G401.6 (cell line): ENCODE measurements around the gene EEF2K.

Source experiments
- FAIRE-seq: peaks from 2 replicates; lab custom pipeline; 2012; peaks lifted over from hg19 to GRCh38; lab: Jason Lieb, UNC

Gene EEF2K

DNA sequence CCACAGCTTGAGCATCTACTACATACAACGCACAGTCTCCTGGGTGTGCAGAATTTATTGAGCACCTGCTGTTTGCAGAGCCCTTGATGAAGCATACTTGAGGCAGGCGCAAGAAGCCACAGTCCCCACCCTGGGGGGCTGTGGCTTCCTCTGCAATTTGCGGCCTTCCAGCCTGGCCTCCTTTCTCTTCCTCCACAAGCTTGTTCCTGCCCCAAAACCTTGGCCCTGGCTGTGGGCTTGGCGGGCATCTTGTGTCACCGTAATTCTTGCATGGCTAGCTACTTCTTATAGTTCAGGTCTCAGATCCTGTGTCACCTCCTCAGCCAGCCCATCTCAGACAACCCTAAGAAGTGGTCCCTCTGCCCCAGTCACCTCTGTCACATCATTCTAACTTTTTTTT, 47.2 kb downstream of the EEF2K start:
- FAIRE-seq: no peak

DNA sequence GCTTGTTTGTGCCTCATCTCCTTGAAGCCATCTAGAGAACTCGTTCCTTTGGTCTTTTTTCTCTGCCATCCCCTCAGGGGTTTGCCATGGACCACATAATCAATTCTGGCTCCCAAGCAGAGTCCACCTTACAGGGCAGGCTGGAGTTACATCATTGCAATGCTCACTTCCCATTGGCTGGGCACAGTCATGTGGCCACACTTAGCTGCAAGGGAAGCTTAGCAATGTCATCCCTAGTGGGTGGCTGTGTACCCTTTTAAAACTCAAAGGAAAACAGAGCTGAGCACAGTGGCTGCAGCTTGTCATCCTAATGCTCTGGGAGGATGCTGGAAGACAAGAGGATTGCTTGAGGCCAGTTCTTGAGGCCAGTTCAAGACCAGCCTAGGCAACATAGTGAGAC, 49.3 kb downstream of the EEF2K start:
- FAIRE-seq: no peak

DNA sequence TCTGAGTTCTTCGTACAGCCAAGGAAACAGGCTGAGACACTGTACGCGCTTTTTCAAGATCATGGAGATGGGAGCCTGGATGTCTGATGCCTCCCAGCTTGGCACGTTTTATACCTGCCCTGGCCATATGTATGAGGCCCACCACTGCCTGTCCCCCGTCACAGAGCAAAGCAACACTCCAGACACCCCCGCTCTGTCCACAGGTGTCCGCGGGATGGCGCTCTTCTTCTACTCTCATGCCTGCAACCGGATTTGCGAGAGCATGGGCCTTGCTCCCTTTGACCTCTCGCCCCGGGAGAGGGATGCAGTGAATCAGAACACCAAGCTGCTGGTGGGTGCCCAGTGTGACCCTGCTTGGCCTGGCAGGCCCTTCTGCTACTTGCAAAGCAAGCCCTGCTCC, 51.4 kb downstream of the EEF2K start:
- FAIRE-seq: no peak

DNA sequence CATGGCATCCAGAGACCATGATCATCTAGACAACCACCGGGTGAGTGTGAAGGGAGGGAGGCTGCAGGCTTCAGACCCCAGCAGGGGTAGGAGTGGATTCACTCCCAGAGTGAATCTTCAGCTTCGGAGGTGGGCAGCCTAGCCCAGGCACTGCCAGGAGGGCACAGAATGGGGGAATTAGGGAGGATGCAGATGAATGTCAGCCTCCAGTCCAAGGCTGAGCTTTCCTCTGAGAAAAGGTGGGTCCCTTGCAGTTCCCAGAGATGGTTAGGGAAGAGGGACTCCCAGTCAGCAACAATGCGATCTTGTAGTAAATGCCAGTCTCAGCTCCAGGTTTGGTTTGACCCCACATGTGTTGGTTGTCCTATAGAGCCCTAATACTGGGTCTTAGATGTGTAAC, 54.4 kb downstream of the EEF2K start:
- FAIRE-seq: no peak

DNA sequence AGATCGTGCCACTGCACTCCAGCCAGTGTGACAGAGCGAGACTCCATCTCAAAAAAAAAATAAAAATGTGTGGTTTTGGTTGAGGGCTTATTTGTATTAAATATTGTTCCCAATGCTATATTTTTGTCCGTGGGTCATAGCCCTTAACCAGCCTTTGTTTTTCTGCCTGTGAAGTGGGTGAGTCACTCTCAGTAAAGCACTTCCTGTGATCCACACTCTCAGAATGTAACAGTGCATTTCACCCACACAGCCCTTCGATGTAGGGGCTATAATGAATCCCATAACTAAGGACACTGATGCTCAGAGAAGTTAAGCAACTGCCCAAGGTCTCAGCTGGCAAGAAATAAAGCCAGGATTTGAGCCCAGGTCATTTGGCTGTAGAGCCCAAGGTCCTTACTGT, 56.4 kb downstream of the EEF2K start:
- FAIRE-seq: no peak

DNA sequence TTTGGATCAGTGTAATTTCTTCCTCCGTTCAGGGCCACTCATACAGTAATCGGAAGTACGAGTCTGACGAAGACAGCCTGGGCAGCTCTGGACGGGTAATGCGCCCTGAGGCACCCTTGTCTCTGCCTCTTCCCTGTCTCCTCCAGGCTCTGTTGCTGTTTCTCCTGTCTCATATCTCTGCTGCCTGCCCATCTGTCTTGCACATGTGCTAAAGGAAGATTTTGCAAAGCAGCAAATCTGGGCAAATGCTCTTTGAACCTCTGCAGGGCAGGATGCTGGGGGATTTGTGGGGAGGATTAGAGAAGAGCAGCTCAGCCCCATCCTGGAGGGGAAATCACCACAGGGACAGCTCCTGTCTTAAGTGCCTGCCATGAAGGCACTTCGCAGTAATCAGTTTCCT, 58.7 kb downstream of the EEF2K start:
- no peak for FAIRE-seq

DNA sequence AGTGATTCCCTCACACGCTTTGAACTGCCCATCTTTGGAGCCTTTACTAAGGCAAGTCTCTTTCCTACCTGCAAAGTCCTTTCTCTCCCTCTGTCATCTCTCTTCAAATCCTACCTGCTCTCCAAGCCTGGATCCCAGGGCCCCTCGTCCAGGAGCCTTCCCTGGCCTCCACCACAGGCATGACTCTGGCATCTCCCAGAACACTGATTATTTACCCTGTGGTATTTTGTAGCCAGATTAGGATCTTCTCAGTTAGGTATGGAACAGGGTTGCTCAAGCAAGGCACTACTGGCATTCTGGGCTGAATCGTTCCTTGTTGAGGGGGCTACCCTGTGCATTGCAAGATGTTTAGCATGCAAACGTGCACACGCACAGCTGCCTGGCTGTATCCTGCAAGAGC, 59.3 kb downstream of the EEF2K start:
- FAIRE-seq: no peak

DNA sequence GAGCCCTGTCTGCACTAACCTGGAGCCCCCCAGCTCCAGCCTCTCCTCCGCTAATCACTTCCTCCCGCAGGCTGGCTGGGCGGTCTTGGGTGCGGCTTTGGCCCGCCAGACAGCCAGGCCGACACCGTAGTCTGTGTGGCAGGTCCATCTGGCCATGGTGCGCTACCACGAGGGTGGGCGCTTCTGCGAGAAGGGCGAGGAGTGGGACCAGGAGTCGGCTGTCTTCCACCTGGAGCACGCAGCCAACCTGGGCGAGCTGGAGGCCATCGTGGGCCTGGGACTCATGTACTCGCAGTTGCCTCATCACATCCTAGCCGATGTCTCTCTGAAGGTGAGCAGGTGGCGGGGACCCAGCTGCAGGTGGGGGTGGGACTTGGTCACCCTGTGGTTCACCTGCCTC, 60.5 kb downstream of the EEF2K start:
- FAIRE-seq: no peak

DNA sequence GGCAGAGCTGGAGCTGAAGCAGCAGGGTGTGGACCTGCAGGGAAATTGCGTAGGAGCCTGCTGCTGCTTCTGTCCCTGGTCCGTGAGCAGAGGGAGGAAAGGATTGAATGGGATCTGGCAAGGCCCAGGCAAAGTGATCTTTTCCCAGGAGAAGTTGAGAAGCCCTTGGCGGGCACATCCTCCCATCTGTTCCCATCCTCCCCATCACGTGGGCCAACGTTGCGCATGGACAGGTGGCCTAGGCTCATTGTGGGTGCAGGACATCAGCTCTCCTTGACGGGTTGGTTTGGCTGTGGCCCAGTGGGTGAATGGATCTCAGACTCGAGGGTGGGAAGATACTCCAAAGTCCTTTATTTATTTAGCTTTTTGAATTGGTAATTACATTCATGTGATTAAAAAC, 61.7 kb downstream of the EEF2K start:
- no peak for FAIRE-seq

DNA sequence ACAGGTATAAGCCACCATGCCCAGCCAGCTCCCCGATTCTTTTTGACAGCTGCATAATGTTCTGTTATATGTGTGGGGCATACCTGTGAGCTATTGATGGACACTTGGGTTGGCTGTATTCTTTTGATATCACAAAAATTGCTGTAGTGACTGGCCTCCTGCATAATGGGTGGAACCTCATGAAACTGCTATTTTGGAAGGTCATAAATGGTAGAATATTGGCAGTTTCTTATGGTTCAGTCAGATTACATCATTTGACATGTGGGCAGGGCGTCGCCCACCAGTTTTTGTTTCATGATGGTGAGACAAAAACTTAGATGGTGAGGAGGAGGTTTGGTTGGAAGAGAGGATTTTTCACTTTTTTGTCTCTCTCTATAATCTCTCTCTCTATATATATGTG, 64.4 kb downstream of the EEF2K start:
- no peak for FAIRE-seq

DNA sequence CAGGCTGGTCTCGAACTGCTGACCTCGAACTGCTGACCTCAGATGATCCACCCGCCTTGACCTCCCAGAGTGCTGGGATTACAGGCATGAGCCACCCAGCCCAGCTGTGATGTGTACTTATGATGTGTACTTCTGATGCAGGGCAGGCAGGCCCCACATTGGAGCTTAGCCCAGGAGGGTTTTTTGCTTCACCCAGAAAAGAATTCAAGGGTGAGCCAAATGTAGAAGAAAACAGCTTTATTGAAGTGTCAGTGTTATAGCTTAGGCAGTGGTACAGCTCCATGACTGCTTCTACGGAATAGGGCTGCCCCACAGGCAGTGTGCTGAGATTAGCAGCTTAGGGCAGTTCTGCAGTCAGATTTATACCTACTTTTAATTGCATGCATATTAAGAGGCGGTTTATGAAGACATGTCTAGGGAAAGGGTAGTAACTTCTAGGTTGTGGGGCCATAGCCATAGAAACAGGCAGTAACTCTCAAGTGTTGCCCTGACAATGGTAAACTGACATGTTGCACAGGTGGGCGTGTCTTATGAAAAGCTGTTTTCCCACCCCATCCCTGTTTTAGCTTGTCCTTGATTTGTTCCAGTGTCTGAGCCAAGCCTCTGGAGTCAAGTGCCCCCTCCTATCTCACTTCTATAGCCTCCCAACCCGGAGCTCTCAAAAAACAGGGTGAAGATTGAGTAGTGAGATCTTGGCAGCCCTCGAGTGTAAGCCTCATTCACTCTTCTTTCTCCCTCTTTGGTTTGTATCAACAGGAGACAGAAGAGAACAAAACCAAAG, 67.0 kb downstream of the EEF2K start:
- no peak for FAIRE-seq

DNA sequence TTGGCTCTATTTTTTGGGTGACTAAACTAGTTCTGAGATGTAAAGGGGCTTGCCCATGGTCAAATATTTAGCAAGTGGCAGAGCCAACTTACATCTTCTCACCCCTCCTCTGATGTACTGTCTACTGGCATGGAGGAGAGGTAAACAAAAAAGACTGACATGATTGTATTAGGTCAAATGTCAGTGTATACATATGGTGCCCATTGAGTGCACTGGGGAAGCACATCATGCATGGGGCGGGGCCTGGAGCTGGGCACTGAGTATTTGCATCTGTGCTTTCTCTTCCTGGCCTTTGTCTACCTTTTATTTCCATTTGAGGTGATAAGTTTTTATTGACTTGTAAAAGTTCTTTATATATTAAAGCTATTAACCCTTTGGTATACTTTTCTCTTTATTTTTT, 68.8 kb downstream of the EEF2K start:
- no peak for FAIRE-seq

DNA sequence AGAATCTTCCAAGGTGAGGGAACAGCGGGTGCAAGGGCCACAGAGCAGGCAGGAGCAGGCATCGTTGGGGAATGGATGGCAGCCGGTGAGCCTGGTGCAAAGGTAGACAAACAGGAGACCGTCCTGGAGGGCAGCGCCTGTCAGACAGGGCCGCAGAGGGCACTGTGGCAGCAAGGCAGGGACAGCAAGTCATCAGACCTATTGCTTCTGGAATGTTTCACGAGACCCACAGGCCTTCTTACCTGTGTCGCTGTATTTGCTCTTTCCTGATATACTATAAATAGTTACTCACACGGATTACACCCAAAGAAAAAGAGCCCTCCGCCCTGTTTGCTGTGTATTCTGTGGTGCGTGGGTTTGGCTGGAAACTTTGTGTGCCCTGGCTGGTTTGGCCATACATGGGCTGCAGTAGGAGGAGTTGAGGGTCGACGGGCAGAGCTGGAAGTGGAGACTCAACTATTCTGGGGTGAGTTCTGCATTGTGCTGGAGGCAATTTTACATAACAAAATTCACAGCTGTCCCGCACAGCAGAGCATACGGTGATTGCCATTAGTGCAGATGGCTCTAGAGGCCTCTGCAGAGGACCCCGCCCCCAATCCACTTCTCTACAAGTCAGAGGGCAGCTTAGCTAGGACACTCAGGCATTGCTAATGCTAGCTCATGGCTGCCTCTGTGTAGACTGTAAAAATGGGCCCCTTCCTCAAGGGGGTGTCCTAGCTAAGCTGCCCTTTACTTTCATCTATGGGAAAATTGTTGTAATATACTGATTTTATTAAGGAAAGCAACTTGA, 72.6 kb downstream of the EEF2K start:
- no peak for FAIRE-seq

DNA sequence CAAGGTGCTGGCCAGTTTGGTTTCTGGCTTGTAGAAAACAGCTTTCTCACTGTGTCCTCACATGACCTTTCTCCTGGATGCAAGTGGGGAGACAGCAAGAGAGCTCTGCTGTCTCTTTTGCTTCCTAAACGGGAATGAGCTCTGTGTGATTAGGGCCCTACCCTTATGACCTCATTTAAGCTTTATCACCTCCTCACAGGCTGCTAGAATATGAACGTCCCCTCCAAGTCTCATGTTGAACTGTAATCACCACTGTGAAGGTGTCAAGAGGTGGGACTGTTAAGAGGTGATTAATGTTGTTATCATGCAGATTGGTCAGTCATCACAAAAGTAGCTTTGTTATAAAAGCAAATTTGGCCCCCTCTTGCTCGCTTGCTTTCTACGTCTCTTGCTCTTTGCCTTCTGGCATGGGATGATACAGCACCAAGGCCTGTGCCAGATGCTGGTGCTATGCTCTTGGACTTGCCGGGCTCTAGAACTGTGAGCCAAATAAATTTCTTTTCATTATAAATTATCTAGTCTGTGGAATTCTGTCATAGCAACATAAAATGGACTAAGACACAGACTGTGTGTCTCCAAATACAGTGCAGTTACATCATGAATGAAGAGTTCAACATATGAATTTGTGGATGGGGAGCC, 76.3 kb downstream of the EEF2K start:
- FAIRE-seq: no peak

DNA sequence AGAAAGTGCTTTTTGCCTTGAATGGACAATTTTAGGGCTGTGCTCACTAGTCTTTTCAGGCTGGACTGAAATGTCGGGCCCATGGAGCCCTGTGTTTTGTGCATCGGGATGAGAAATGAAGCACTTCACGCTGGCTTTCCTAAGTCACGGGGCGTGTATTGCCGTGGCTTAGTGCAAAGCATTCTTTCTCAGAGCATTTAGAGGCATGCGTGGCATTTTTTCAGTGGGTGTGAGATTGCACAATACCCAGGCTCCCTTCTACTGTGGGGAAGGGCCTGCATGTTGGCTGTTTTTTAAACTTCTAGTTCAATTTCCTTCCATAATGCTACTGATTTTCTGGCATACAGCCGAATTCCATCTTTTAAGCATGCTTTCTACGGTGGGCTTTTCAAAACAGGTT, 78.6 kb downstream of the EEF2K start:
- FAIRE-seq: no peak

DNA sequence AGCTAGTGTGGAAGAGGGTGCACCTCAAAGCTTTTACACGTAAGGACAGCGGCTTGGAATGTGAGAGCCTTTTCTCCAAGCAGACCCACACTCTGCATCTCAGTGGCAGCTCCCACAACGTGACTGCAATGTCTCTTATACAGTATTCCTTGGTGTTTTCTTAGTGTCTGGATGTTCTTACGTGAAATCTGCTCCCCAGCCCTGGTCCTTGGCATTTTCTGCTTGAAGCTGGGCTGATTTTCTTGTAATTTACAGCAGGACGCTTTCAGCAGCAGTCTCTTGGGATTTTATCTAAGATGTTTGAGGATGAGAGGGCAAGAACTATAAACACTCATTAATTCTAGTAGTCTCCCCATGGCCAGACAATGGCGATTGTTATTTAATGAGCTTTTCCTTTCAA, 79.0 kb downstream of the EEF2K start:
- no peak for FAIRE-seq

DNA sequence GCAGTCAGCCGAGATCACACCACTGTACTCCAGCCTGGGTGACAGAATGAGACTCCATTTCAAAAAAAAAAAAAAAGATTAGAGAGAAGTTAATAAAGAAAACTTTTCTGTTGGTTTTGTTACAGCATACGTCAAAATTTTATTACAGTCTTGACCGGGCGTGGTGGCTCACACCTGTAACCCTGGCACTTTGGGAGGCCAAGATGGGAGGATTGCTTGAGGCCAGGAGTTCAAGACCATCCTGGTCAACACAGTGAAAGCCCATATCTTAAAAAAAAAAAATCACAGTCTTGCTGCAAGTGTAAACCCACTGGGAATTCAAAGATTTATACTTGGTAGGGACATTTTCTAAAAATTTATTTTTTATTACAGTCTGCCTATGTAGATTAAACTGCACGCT, 84.9 kb downstream of the EEF2K start:
- FAIRE-seq: no peak

DNA sequence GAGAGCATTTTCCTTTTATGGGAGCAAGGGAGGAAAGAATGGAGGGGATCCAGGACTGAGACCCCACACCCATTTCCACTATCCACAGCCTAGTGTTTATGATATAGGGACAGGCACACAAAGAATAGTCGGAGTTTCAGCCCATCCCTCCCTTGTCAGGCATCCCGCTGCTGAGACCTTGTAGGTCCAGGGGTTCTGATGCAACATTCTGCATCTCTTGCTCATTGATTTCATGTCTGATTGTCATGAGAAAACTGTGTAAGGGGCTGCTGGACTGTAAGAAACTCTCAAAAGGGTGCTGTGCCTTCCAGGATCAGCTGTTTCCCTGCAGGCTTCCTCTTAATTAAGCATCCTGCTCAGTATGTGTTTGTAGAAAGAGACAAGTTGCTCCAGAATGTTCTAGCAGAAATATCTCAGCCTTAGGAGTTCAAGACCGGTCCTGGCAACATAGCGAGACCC, 85.8 kb downstream of the EEF2K start:
- FAIRE-seq: no peak

DNA sequence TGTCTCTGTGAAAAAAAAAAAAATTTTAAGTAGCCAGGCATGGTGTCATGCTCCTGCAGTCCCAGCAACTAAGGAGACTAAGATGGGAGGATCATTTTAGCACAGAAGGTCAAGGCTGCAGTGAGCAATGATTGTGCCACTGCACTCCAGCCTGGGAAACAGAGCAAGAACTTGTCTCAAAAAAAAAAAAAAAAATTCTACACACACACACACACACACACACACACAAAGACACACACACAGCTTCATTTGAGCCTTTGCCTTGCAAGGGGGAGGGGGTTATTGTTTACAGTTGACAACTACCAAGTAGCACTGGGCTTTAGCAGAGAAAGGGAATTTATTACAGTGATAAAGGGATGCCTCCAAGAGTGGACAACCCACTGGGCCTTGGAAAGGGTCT, 86.2 kb downstream of the EEF2K start:
- no peak for FAIRE-seq

DNA sequence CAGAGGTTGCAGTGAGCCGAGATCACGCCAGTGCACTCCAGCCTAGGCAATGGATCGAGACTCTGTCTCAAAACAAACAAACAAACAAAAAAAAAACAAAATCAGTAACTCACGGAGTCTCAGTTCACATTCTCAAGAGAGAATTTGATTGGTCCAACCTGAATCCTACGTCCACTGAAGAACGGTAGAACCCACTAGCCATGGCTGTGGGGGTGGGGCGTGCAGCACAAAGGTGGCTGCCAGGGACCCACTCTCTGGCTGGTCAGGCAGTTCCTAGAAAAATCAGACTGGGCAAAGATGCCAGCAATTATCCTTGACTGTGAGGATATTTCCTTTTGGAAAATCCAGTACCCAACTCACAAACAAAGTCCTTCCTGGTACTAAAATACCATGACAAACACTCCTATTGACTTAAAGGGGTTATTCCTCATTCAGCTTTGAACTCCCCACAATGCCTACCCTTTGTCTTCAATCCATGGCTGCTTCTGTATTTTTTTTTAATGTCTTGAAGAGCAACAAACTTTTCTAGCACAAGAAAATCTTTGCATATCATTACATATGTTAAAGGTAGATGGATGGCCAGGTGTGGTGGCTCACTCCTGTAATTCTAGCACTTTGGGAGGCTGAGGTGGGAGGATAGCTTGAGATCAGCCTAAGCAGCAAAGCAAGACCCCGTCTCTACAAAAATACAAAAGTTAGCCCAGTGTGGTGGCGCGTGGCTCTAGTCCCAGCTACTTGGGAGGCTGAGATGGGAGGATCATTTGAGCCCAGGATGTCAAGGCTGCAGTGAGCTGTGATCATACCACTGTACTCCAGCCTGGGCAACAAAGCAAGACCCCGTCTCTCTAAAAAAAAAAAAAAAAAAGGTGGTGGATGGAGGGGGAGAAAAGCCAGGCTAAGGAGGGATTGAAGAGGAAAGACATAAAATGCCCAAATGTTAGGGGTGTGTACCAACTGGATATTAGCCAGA, 87.3 kb downstream of the EEF2K start:
- FAIRE-seq: no peak

DNA sequence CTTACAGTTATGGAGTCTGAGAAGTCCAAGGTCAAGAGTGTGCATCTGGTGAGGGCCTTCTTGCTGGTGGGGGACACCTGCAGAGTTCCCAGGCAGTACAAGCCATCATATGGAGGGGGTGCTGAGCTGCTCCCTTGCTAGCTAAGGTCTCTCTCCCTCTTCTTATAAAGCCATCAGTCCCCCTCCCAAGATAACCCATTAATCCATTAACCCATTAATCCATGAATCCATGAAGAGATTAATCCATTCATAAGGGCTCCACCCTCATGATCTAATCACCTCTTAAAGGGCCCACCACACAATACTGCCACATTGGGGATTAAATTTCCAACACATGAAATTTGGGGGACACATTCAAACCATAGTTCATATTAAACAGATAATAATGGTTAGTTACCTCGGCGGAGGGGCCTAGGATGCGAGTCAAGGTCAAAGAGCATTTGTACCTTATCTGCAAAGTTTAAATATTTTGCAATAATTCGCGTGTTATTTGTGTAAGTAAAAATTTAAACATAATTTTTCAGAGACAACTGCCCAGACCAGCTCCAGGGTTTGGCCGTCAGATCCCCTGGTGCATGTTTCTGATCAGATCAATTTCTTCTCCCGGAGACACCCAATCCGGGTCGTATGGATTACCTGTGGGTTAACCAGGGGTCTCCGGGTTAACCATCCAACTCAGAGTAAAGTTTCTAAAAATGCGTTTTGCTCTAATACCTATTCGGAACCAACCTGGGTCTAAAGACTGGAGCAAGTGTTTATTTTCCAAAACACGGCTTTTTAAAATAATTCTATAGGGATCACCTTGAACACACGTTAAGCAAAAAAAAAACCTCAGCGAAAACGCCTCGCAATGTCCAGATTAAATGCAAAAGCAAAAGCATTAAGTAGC, 90.4 kb downstream of the EEF2K start:
- peak; percentile 3 for FAIRE-seq
